ENCODE results near the gene PKHD1. TPM values are rescaled to one million over a fixed set of nuclear protein-coding genes. Genes with fewer than 3 reads are reported as not detected.

Gene PKHD1
- total RNA-seq, 1 donor from 2014 or later, result 0.49 TPM

DNA sequence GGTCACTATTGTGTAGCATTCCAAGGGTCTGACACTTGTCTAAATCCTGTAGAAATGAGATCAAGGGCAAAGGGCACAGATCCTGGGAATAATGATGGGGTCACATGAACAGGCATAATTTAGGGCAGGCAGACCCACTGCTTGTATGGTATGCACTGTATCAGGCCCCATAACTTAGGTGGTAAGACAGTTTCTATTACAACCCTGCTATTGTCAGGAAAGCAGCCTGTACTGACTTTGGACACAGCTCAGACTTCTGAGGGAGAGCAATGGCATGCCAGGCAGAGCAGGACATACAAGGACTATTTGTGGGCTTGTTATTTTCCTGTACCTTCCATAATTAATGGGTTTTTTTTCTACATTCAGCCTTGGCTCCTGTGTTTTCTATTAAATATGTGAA is 286.8 kb downstream of the PKHD1 start:
- intact Hi-C loops (cut with DNase I), result no loop called here
- H3K27me3 ChIP-seq, result no peaks in the 10 kb centered on the region
- no peak overlapping the region for H3K27ac ChIP-seq
- DNase-seq (ENCODE audit: extremely low spot score in 2 of 2), result no peak
- no peaks in the 10 kb centered on the region for H3K9me3 ChIP-seq
- no peaks in the 10 kb centered on the region for H3K36me3 ChIP-seq
- TF ChIP-seq POLR2AphosphoS5 (IDR thresholded peaks at IDR 0.05; ENCODE audit: insufficient read depth in 1 of 2, low read depth in 1 of 2) (no peak), POLR2A (IDR thresholded peaks at IDR 0.05) (no peak), CTCF (IDR thresholded peaks at IDR 0.05) (no peak)
- no peak overlapping the region for H3K4me3 ChIP-seq
- H3K4me1 ChIP-seq, result no peaks in the 10 kb centered on the region

DNA sequence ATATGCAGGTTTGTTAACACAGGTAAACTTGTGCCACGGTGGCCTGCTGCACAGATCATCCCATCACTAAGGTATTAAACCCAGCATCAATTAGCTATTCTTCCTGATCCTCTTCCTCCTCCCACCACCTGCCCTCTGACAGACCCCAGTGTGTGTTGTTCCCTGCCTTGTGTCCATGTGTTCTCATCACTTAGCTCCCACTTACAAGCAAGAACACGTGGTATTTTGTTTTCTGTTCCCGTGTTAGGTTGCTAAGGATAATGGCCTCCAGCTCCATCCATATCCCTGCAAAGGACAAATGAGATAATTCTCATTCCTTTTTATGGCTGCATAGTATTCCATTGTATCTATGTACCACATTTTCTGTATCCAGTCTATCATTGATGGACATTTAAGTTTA is 294.0 kb downstream of the PKHD1 start:
- Histone ChIP-seq H3K4me3 (no peak overlapping the region), H3K27me3 (no peaks in the 10 kb centered on the region), H3K36me3 (no peaks in the 10 kb centered on the region), H3K9me3 (no peaks in the 10 kb centered on the region), H3K27ac (no peak overlapping the region), H3K4me1 (no peaks in the 10 kb centered on the region)
- intact Hi-C loops (cut with DNase I), result no loop called here
- TF ChIP-seq POLR2A (IDR thresholded peaks at IDR 0.05) (no peak), CTCF (IDR thresholded peaks at IDR 0.05) (no peak), POLR2AphosphoS5 (IDR thresholded peaks at IDR 0.05; ENCODE audit: insufficient read depth in 1 of 2, low read depth in 1 of 2) (no peak)
- no peak for DNase-seq (ENCODE audit: extremely low spot score in 2 of 2)

- no peak for TF ChIP-seq POLR2A (IDR thresholded peaks at IDR 0.05)
- no peak for TF ChIP-seq CTCF (IDR thresholded peaks at IDR 0.05)
- no peak for TF ChIP-seq POLR2AphosphoS5 (IDR thresholded peaks at IDR 0.05; ENCODE audit: insufficient read depth in 1 of 2, low read depth in 1 of 2)
- DNase-seq (ENCODE audit: extremely low spot score in 2 of 2), result no peak
- Histone ChIP-seq H3K4me3 (no peak overlapping the region), H3K27ac (no peak overlapping the region), H3K36me3 (no peaks in the 10 kb centered on the region), H3K9me3 (no peaks in the 10 kb centered on the region), H3K27me3 (no peaks in the 10 kb centered on the region), H3K4me1 (no peaks in the 10 kb centered on the region)
- intact Hi-C loops (cut with DNase I), result no loop called here
Observed at GRCh38 chr6:51792273-51793030, 295.0 kb downstream of the PKHD1 start.

DNA sequence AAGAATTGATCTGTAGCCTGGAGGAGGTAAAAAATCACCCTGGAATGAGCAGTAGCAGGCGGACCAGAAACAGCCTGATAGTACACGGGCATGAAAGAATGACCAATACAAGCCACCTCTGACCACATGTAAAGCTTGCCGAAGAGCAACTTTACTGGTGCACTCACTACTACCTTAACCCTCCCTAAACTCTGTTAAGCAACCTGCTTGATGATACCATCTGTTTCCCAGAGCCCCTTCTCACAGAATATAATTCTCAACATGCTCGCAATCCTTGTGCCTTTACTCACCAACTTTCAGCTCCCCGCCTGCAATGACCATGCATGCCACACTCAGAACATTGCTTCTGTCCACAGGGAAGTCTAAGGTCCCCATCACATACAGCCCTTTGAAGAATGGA is 296.5 kb downstream of the PKHD1 start:
- Histone ChIP-seq H3K27me3 (no peaks in the 10 kb centered on the region), H3K9me3 (no peaks in the 10 kb centered on the region), H3K4me1 (no peaks in the 10 kb centered on the region), H3K27ac (no peak overlapping the region), H3K36me3 (no peaks in the 10 kb centered on the region), H3K4me3 (no peak overlapping the region)
- DNase-seq (ENCODE audit: extremely low spot score in 2 of 2), result no peak
- intact Hi-C loops (cut with DNase I), result no loop called here
- TF ChIP-seq CTCF (IDR thresholded peaks at IDR 0.05), result no peak
- TF ChIP-seq POLR2A (IDR thresholded peaks at IDR 0.05), result no peak
- TF ChIP-seq POLR2AphosphoS5 (IDR thresholded peaks at IDR 0.05; ENCODE audit: insufficient read depth in 1 of 2, low read depth in 1 of 2), result no peak

GRCh38 chr6:51788121-51788520 is 299.3 kb downstream of the PKHD1 start:
- Histone ChIP-seq H3K27ac (no peak overlapping the region), H3K9me3 (no peaks in the 10 kb centered on the region), H3K36me3 (no peaks in the 10 kb centered on the region), H3K27me3 (no peaks in the 10 kb centered on the region), H3K4me1 (no peaks in the 10 kb centered on the region), H3K4me3 (no peak overlapping the region)
- TF ChIP-seq CTCF (IDR thresholded peaks at IDR 0.05), result no peak
- no peak for TF ChIP-seq POLR2AphosphoS5 (IDR thresholded peaks at IDR 0.05; ENCODE audit: insufficient read depth in 1 of 2, low read depth in 1 of 2)
- TF ChIP-seq POLR2A (IDR thresholded peaks at IDR 0.05), result no peak
- intact Hi-C loops (cut with DNase I), result no loop called here
- DNase-seq (ENCODE audit: extremely low spot score in 2 of 2), result no peak
